Keratinocyte (primary cell): ENCODE measurements around the gene CACNA1C. TPM values are rescaled to one million over a fixed set of nuclear protein-coding genes. Genes with fewer than 3 reads are reported as not detected.

Experiments used
- DNase-seq: peaks from one replicate; pipeline ENCODE4 v3.0.0-alpha.2; 2011; ENCODE audit warnings: low read depth, missing footprints, low spot score
- FAIRE-seq: peaks from 2 replicates; lab custom pipeline; 2011; peaks lifted over from hg19 to GRCh38; lab: Jason Lieb, UNC
- H2AFZ ChIP-seq: 2 replicates; pipeline ENCODE4 v1.6.0; 2012; ENCODE audit warnings: low read length, control low read depth, inconsistent platforms; ENCODE audit not compliant: control insufficient read depth
- H3K27ac ChIP-seq: 2 replicates; pipeline ENCODE4 v1.5.1; 2011; ENCODE audit warnings: low read length; ENCODE audit not compliant: control insufficient read depth, insufficient read depth
- H3K27me3 ChIP-seq: 3 replicates; pipeline ENCODE4 v1.6.0; 2011; ENCODE audit warnings: low read length; ENCODE audit not compliant: control insufficient read depth, insufficient read depth; ENCODE audit errors: extremely low read depth
- H3K36me3 ChIP-seq, 2 experiments: 2 replicates in 1 of 2; 3 replicates in 1 of 2; pipeline ENCODE4 v1.5.1; 2011; ENCODE audit warnings: low read length in 2 of 2, mild to moderate bottlenecking in 1 of 2; ENCODE audit not compliant: control insufficient read depth in 2 of 2, insufficient read depth in 2 of 2; ENCODE audit errors: extremely low read depth in 1 of 2
- H3K4me1 ChIP-seq: 3 replicates; pipeline ENCODE4 v1.5.1; 2011; ENCODE audit warnings: low read length; ENCODE audit not compliant: control insufficient read depth, insufficient read depth; ENCODE audit errors: extremely low read depth
- H3K4me2 ChIP-seq: 3 replicates; pipeline ENCODE4 v1.6.0; 2011; ENCODE audit warnings: low read depth, low read length; ENCODE audit not compliant: control insufficient read depth, insufficient read depth; ENCODE audit errors: extremely low read depth
- H3K4me3 ChIP-seq, 3 experiments: fragments of 200-600 bp in 1 of 3; sonication (generic) in 1 of 3; 2 replicates in 2 of 3; 3 replicates in 1 of 3; pipeline ENCODE4 v1.5.1; 2011 to 2016; ENCODE audit warnings: low read length in 3 of 3, mild to moderate bottlenecking in 3 of 3, control low read depth in 2 of 3, inconsistent platforms in 1 of 3, low read depth in 1 of 3, mixed read lengths in 1 of 3, mixed run types in 1 of 3, moderate library complexity in 1 of 3; ENCODE audit not compliant: control insufficient read depth in 2 of 3, insufficient read depth in 2 of 3; ENCODE audit errors: extremely low read depth in 1 of 3
- H3K79me2 ChIP-seq: 2 replicates; pipeline ENCODE4 v1.6.0; 2012; ENCODE audit warnings: low read length; ENCODE audit not compliant: control insufficient read depth, insufficient read depth
- H3K9ac ChIP-seq: 3 replicates; pipeline ENCODE4 v1.6.0; 2011; ENCODE audit warnings: low read length; ENCODE audit not compliant: control insufficient read depth, insufficient read depth; ENCODE audit errors: extremely low read depth
- H3K9me1 ChIP-seq: 3 replicates; pipeline ENCODE4 v1.6.0; 2011; ENCODE audit warnings: low read length; ENCODE audit not compliant: control insufficient read depth, insufficient read depth; ENCODE audit errors: extremely low read depth
- H3K9me3 ChIP-seq: 2 replicates; pipeline ENCODE4 v1.5.1; 2012; ENCODE audit warnings: low read depth, low read length; ENCODE audit not compliant: control insufficient read depth
- H4K20me1 ChIP-seq: 3 replicates; pipeline ENCODE4 v1.6.0; 2011; ENCODE audit warnings: low read length; ENCODE audit not compliant: control insufficient read depth, insufficient read depth; ENCODE audit errors: extremely low read depth
- CTCF ChIP-seq, 3 experiments: IDR thresholded peaks in 1 of 3; conservative IDR thresholded peaks in 1 of 3; optimal IDR thresholded peaks in 1 of 3; 2 replicates in 2 of 3; 3 replicates in 1 of 3; pipeline versions ENCODE3 to v1.5.1; 2011; ENCODE audit warnings: low read length in 3 of 3, mild to moderate bottlenecking in 3 of 3, moderate library complexity in 2 of 3, control low read depth in 1 of 3, inconsistent platforms in 1 of 3; ENCODE audit not compliant: insufficient read depth in 2 of 3; ENCODE audit errors: extremely low read depth in 1 of 3
- EZH2 ChIP-seq: IDR thresholded peaks from one replicate; pipeline ENCODE4 v1.6.1; 2012; ENCODE audit warnings: inconsistent platforms, mild to moderate bottlenecking, low read length, moderate library complexity
- dilution Hi-C: fragments of 300-500 bp; cut with MboI; formaldehyde crosslinking; loops from one replicate; pipeline ENCODE4 v1.7.0; 2020; ENCODE audit warnings: low sequenced_read_pairs; ENCODE audit not compliant: extremely low pct_ligation_motif_present
- polyA plus RNA-seq, 5 experiments: library from polyadenylated mRNA; depleted of rRNA in 3 of 5; stranded (reverse) in 3 of 5; stranded (forward) in 1 of 5; unstranded in 1 of 5; fragments of >200 nt; gene quantifications; 1 replicate in 1 of 5; 2 replicates in 3 of 5; 3 replicates in 1 of 5; pipeline versions ENCODE4 v1.2.1 to v1.2.3, GENCODE V29; 2011 to 2012; ENCODE audit warnings: missing spikeins in 2 of 5, low read depth in 1 of 5, low replicate concordance in 1 of 5

CACNA1C gene
- polyA plus RNA-seq, 1 donor (not counting 4 experiments of a cell fraction or from before 2014, with no cell fraction given), result not detected

GRCh38 chr12:2165021-2165420, 112.2 kb downstream of the CACNA1C start:
- no peaks in the 10 kb centered on the region for H3K4me1 ChIP-seq
- TF ChIP-seq CTCF (optimal IDR thresholded peaks at IDR 0.05 in 1 of 3, IDR thresholded peaks at IDR 0.05 in 1 of 3, conservative IDR thresholded peaks at IDR 0.05 in 1 of 3; ENCODE audit: extremely low read depth in 1 of 3, insufficient read depth in 2 of 3, low read length in 3 of 3), result no peak
- no peak for TF ChIP-seq EZH2
- FAIRE-seq, result no peak
- dilution Hi-C loops, result no loop called here
- H2AFZ ChIP-seq, result no peak overlapping the region
- H3K4me3 ChIP-seq, result no peak overlapping the region
- no peaks in the 10 kb centered on the region for H3K36me3 ChIP-seq
- no peak for DNase-seq
- H3K9me1 ChIP-seq, result no peaks in the 10 kb centered on the region
- H4K20me1 ChIP-seq, result no peaks in the 10 kb centered on the region
- no peak overlapping the region for H3K4me2 ChIP-seq
- H3K9ac ChIP-seq, result no peak overlapping the region
- H3K27me3 ChIP-seq, result no peaks in the 10 kb centered on the region
- no peaks in the 10 kb centered on the region for H3K9me3 ChIP-seq
- no peaks in the 10 kb centered on the region for H3K79me2 ChIP-seq
- no peak overlapping the region for H3K27ac ChIP-seq

- FAIRE-seq, result no peak
- Histone ChIP-seq H4K20me1 (no peaks in the 10 kb centered on the region), H3K79me2 (no peaks in the 10 kb centered on the region)
Observed at GRCh38 chr12:2165927-2166326, 113.1 kb downstream of the CACNA1C start.

More at GRCh38 chr12:2165927-2166326, 113.1 kb downstream of the CACNA1C start:
- H3K27ac ChIP-seq, result no peak overlapping the region
- no peak overlapping the region for H3K4me3 ChIP-seq
- dilution Hi-C loops, result no loop called here
- H3K4me1 ChIP-seq, result no peaks in the 10 kb centered on the region
- no peak overlapping the region for H2AFZ ChIP-seq
- no peak overlapping the region for H3K4me2 ChIP-seq
- H3K36me3 ChIP-seq, result no peaks in the 10 kb centered on the region
- H3K9me1 ChIP-seq, result no peaks in the 10 kb centered on the region
- H3K9me3 ChIP-seq, result no peaks in the 10 kb centered on the region
- no peak for DNase-seq
- no peak overlapping the region for H3K9ac ChIP-seq
- no peaks in the 10 kb centered on the region for H3K27me3 ChIP-seq
- TF ChIP-seq CTCF (optimal IDR thresholded peaks at IDR 0.05 in 1 of 3, IDR thresholded peaks at IDR 0.05 in 1 of 3, conservative IDR thresholded peaks at IDR 0.05 in 1 of 3; ENCODE audit: extremely low read depth in 1 of 3, insufficient read depth in 2 of 3, low read length in 3 of 3) (no peak), EZH2 (no peak)
